Measurements from ENCODE around the gene ARMC2.
"Not testable (repeated sequence)": the region's sequence is repeated elsewhere in the genome, so short reads cannot be mapped to it uniquely, and the experiment has no call there.

ARMC2 gene

GRCh38 chr6:108872141-108872557 is 23.9 kb downstream of the ARMC2 start:
- DNase-seq (ENCODE audit: low read depth), result no peak

- DNase-seq (ENCODE audit: low read depth), result no peak
These were observed 24.4 kb downstream of the ARMC2 start for GRCh38 chr6:108872575-108872974.

GRCh38 chr6:108873251-108873650 is 25.0 kb downstream of the ARMC2 start:
- no peak for DNase-seq (ENCODE audit: low read depth)

- DNase-seq (ENCODE audit: low read depth), result no peak
These were observed 25.7 kb downstream of the ARMC2 start for GRCh38 chr6:108873971-108874370.

GRCh38 chr6:108874470-108875160 is 26.4 kb downstream of the ARMC2 start:
- DNase-seq (ENCODE audit: low read depth), result no peak

- DNase-seq (ENCODE audit: low read depth), result no peak
These were observed 26.9 kb downstream of the ARMC2 start for GRCh38 chr6:108875161-108875555.

- DNase-seq (ENCODE audit: low read depth), result no peak
These were observed 29.0 kb downstream of the ARMC2 start for GRCh38 chr6:108877046-108877751.

GRCh38 chr6:108878942-108879341 is 30.7 kb downstream of the ARMC2 start:
- DNase-seq (ENCODE audit: low read depth), result no peak

GRCh38 chr6:108883172-108883571 is 35.0 kb downstream of the ARMC2 start:
- DNase-seq (ENCODE audit: low read depth), result no peak

GRCh38 chr6:108884211-108885059 is 36.2 kb downstream of the ARMC2 start:
- DNase-seq (ENCODE audit: low read depth), result no peak

GRCh38 chr6:108888052-108888451 is 39.8 kb downstream of the ARMC2 start:
- DNase-seq (ENCODE audit: low read depth), result no peak

- no peak for DNase-seq (ENCODE audit: low read depth)
These were observed 40.5 kb downstream of the ARMC2 start for GRCh38 chr6:108888745-108889144.

- not testable (repeated sequence) for DNase-seq (ENCODE audit: low read depth)
These were observed 42.7 kb downstream of the ARMC2 start for GRCh38 chr6:108890898-108891297.

GRCh38 chr6:108895571-108895970 is 47.3 kb downstream of the ARMC2 start:
- DNase-seq (ENCODE audit: low read depth), result no peak

GRCh38 chr6:108896111-108896661 is 48.0 kb downstream of the ARMC2 start:
- DNase-seq (ENCODE audit: low read depth), result no peak

GRCh38 chr6:108897371-108897770 is 49.1 kb downstream of the ARMC2 start:
- DNase-seq (ENCODE audit: low read depth), result no peak

- no peak for DNase-seq (ENCODE audit: low read depth)
These were observed 54.2 kb downstream of the ARMC2 start for GRCh38 chr6:108902382-108902792.

GRCh38 chr6:108903796-108904195 is 55.6 kb downstream of the ARMC2 start:
- no peak for DNase-seq (ENCODE audit: low read depth)

- DNase-seq (ENCODE audit: low read depth), result no peak
These were observed 56.5 kb downstream of the ARMC2 start for GRCh38 chr6:108904741-108905140.

- no peak for DNase-seq (ENCODE audit: low read depth)
These were observed 66.2 kb downstream of the ARMC2 start for GRCh38 chr6:108914235-108915022.

- no peak for DNase-seq (ENCODE audit: low read depth)
These were observed 67.0 kb downstream of the ARMC2 start for GRCh38 chr6:108915258-108915657.

Data from stimulated activated CD8-positive, alpha-beta memory T cell treated with anti-CD3 and anti-CD28 coated beads, Interleukin-12 subunit alpha, Interleukin-12 subunit beta, amount 100 ng/mL, for 4 hours (primary cell).